Measurements from ENCODE around the gene SECISBP2L.

GRCh38 chr15:48986240-48986639, 60.0 kb downstream of the SECISBP2L start:
- TF ChIP-seq CTCF (IDR thresholded peaks at IDR 0.05) (no peak), POLR2A (IDR thresholded peaks at IDR 0.05) (no peak)

Data from right lobe of liver (tissue), 4 donors.